Hepatocyte (in vitro differentiated cells): ENCODE data around the gene POU3F1. TPM values are rescaled to one million over a fixed set of nuclear protein-coding genes. Genes with fewer than 3 reads are reported as not detected.

Experiments used
- DNase-seq: peaks from one replicate; pipeline ENCODE4 v3.0.0-alpha.2; 2016; ENCODE audit warnings: low spot score
- H2AFZ ChIP-seq: fragments of 200-600 bp; sonication (generic); 2 replicates; pipeline ENCODE4 v1.6.0; 2016; ENCODE audit warnings: antibody characterized with exemption, mild to moderate bottlenecking
- H3K27ac ChIP-seq: fragments of 200-600 bp; sonication (generic); 2 replicates; pipeline ENCODE4 v1.5.1; 2016; ENCODE audit warnings: mild to moderate bottlenecking
- H3K27me3 ChIP-seq: fragments of 200-600 bp; sonication (generic); 2 replicates; pipeline ENCODE4 v1.6.1; 2016
- H3K36me3 ChIP-seq: fragments of 200-600 bp; sonication (generic); replicated peaks from 2 replicates; pipeline ENCODE4 v1.5.1; 2016; ENCODE audit warnings: low read depth; ENCODE audit not compliant: insufficient read depth
- H3K4me1 ChIP-seq: fragments of 200-600 bp; sonication (generic); 2 replicates; pipeline ENCODE4 v1.5.1; 2016; ENCODE audit warnings: mild to moderate bottlenecking, moderate library complexity; ENCODE audit not compliant: insufficient read depth
- H3K4me2 ChIP-seq: fragments of 200-600 bp; sonication (generic); 2 replicates; pipeline ENCODE4 v1.6.0; 2016
- H3K4me3 ChIP-seq: fragments of 200-600 bp; sonication (generic); 2 replicates; pipeline ENCODE4 v1.5.1; 2016; ENCODE audit warnings: mild to moderate bottlenecking
- H3K79me2 ChIP-seq: fragments of 200-600 bp; sonication (generic); 2 replicates; pipeline ENCODE4 v1.6.0; 2017; ENCODE audit warnings: mild to moderate bottlenecking
- H3K9me2 ChIP-seq: fragments of 200-600 bp; sonication (generic); replicated peaks from 2 replicates; pipeline ENCODE4 v1.6.0; 2017; ENCODE audit warnings: mild to moderate bottlenecking; ENCODE audit not compliant: insufficient read depth
- H3K9me3 ChIP-seq: fragments of 200-600 bp; sonication (generic); 2 replicates; pipeline ENCODE4 v1.5.1; 2016; ENCODE audit warnings: low read depth, mild to moderate bottlenecking
- H4K20me1 ChIP-seq: fragments of 200-600 bp; sonication (generic); 2 replicates; pipeline ENCODE4 v1.6.0; 2016; ENCODE audit warnings: mild to moderate bottlenecking; ENCODE audit not compliant: insufficient read depth, poor library complexity, severe bottlenecking
- EZH2 ChIP-seq: fragments of 200-600 bp; sonication (generic); IDR thresholded peaks from 2 replicates; pipeline ENCODE4 v1.6.1; 2016; ENCODE audit warnings: antibody characterized with exemption, mild to moderate bottlenecking, borderline replicate concordance
- EZH2phosphoT487 ChIP-seq: fragments of 200-600 bp; sonication (generic); IDR thresholded peaks from one replicate; pipeline ENCODE4 v1.6.1; 2018; ENCODE audit warnings: antibody characterized with exemption, mild to moderate bottlenecking, low read depth, moderate library complexity; ENCODE audit not compliant: unreplicated experiment, severe bottlenecking
- WGBS: methylation state at CpG from one replicate; pipeline ENCODE4 v1.1.6; 2016; ENCODE audit warnings: low lambda C conversion rate; ENCODE audit errors: missing lambda C conversion rate; 5-methylcytosine and 5-hydroxymethylcytosine counted together
- polyA plus RNA-seq: library from polyadenylated mRNA; unstranded; fragments of >200 nt; fragmentation: Nextera tagmentation; extraction: Ambion mirVana; gene quantifications from 2 replicates; pipeline ENCODE4 v1.2.1, GENCODE V29; 2016
- total RNA-seq: library from RNA; depleted of rRNA; stranded (reverse); fragments of >200 nt; gene quantifications from 2 replicates; pipeline ENCODE4 v1.2.3, GENCODE V29; 2014
- TF ChIP-seq, protein P1 (sequence below): fragments of 200-600 bp; sonication (generic); IDR thresholded peaks from 2 replicates; pipeline ENCODE4 v1.5.1; 2016; ENCODE audit warnings: antibody characterized with exemption, mild to moderate bottlenecking; ENCODE audit not compliant: poor library complexity

Gene POU3F1
- total and polyA plus RNA-seq, 2 experiments from 2014 or later, result 0.73 TPM; not detected in 1

DNA sequence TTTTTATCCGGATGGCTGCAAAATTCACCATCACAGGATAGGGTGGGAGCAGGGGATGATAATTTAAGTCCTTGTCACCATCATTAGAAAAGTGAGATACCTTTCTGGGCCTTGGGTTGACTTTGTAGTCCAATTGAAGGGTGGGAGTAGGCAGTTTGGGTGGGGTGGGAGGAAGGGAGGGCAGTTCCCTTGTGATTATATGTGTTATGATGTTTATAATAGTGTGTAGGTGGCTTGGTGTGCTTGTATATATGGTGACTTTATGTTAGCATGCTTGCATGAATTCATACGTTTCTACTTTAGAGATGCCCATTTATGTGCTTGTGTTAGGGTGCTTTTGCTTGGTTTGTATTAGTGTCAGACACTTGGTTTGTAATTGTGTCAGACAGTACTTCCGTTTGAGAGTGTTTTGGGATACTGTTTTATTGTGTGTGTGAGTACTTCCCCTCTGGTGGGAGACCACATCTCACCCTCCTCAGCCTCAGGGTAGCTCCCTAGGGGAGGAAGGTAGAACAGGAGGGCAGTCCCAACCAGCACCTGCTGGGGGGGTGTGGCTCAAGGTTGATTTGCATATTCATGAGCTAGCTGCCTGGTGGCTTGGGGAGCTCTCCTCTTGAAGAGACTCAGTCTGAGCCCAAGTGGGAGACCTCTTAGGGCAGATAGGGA is 6.3 kb upstream of the POU3F1 start:
- Histone ChIP-seq H4K20me1 (no peaks in the 10 kb centered on the region), H3K9me3 (no peaks in the 10 kb centered on the region), H3K9me2 (no peaks in the 10 kb centered on the region), H3K36me3 (no peaks in the 10 kb centered on the region), H3K27ac (no peak overlapping the region), H3K27me3 (peaks cover 56% of the 10 kb centered on the region), H3K4me3 (no peak overlapping the region), H2AFZ (no peak overlapping the region), H3K79me2 (no peaks in the 10 kb centered on the region), H3K4me1 (no peaks in the 10 kb centered on the region), H3K4me2 (no peak overlapping the region)
- WGBS, result 62% methylated on average over 3 of the region's 3 CpGs
- no peak for TF ChIP-seq EZH2phosphoT487
- no peak for TF ChIP-seq EZH2
- DNase-seq, result no peak

DNA sequence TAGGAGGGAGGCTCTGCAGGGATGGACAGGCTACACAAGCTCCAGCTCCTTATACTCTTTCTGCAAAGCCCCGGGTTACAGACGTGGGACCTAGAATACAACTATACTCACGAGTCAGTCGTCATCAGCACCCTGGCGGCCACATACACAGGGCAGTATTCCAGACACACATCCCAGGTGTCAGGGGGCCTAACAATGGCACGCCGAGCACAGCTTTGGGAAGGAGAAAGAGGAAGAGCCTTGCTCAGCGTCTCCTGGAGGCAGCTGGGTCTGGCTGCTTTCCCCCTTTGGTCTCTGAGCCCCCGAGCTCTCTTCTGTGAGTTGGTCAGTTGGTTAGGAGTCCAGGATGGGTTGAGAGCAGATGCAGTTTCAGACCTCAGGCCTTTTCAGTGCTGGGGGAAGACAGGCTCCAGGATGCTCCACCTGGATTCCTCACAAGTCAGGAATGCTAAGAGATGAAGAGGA is 4.5 kb upstream of the POU3F1 start:
- 71% methylated on average over 9 of the region's 9 CpGs for WGBS
- H3K79me2 ChIP-seq, result no peaks in the 10 kb centered on the region
- H4K20me1 ChIP-seq, result no peaks in the 10 kb centered on the region
- H3K36me3 ChIP-seq, result no peaks in the 10 kb centered on the region
- H3K4me3 ChIP-seq, result no peak overlapping the region
- H3K4me1 ChIP-seq, result no peaks in the 10 kb centered on the region
- no peak overlapping the region for H3K27ac ChIP-seq
- no peaks in the 10 kb centered on the region for H3K9me3 ChIP-seq
- no peaks in the 10 kb centered on the region for H3K9me2 ChIP-seq
- H3K27me3 ChIP-seq, result peaks cover 62% of the 10 kb centered on the region
- no peak for DNase-seq
- H2AFZ ChIP-seq, result no peak overlapping the region
- H3K4me2 ChIP-seq, result no peak overlapping the region
- TF ChIP-seq EZH2phosphoT487, result no peak
- TF ChIP-seq, protein P1, sequence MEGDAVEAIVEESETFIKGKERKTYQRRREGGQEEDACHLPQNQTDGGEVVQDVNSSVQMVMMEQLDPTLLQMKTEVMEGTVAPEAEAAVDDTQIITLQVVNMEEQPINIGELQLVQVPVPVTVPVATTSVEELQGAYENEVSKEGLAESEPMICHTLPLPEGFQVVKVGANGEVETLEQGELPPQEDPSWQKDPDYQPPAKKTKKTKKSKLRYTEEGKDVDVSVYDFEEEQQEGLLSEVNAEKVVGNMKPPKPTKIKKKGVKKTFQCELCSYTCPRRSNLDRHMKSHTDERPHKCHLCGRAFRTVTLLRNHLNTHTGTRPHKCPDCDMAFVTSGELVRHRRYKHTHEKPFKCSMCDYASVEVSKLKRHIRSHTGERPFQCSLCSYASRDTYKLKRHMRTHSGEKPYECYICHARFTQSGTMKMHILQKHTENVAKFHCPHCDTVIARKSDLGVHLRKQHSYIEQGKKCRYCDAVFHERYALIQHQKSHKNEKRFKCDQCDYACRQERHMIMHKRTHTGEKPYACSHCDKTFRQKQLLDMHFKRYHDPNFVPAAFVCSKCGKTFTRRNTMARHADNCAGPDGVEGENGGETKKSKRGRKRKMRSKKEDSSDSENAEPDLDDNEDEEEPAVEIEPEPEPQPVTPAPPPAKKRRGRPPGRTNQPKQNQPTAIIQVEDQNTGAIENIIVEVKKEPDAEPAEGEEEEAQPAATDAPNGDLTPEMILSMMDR, result no peak
- TF ChIP-seq EZH2, result no peak

DNA sequence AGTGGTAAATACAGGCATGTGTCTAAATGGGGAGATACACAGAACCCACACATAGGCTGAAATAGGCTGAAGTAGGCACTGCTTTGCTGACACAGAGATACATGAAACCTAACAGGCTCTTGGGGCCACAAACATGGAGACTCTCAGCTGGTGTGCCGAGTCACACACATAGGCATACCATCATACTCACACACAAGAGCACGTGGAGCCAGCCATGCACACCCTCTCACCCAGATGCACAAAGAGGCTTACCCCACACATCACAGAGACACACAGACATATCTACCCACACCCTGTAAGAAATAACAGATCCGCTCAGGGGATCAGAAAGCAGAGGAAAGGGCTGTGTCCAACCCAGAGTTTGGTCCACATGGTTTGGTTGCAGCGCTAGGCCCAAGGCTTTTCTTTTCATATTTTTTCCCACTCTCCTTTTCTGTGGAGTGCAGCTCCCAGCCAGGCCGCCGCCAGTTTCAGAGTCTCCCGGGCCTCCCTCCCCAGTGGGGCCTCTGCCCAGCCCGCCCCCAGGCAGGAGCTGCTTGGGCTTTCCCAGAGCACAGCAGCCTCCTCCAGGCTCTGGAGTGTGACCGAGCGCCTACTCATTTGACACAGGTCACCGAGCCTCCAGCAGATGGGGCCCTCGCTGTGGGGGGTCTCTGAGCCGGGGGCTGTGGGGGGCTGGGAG is 3.9 kb upstream of the POU3F1 start:
- Histone ChIP-seq H3K4me1 (peaks cover 3% of the 10 kb centered on the region), H3K36me3 (no peaks in the 10 kb centered on the region), H3K79me2 (no peaks in the 10 kb centered on the region), H4K20me1 (no peaks in the 10 kb centered on the region), H3K4me3 (no peak overlapping the region), H3K4me2 (no peak overlapping the region), H3K27ac (no peak overlapping the region), H3K9me2 (no peaks in the 10 kb centered on the region), H3K9me3 (no peaks in the 10 kb centered on the region), H2AFZ (no peak overlapping the region), H3K27me3 (peaks cover 65% of the 10 kb centered on the region)
- TF ChIP-seq EZH2, result no peak
- TF ChIP-seq, protein P1, result no peak
- TF ChIP-seq EZH2phosphoT487, result no peak
- DNase-seq, result no peak
- 68% methylated on average over 10 of the region's 13 CpGs for WGBS

DNA sequence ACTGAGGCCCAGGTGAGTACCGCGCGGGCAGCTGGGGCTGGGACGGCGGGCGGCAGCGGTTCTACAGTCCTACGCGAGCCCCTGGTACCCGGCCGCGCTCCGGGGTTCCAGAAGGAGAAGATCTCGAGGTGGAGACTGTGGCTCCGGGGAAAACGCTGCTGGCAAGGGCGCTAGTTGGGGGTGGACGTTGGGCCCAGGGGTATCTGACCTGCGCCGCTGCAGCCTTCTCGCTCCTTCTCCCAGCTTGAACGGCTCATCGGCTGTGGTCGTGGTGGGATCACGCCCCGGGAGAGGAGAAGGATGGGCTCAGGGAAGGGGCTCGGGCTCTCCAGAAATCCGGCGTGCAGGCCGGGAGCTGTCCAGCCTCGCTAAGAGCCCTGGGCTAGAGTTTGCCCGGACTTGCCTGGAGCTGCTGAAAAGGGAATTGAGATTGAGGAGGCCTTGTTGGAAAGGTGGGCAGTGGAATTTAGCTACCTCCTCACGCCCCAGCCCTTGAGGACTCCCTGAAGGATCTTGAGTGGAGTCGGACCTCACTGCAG is 1.1 kb upstream of the POU3F1 start:
- Histone ChIP-seq H3K36me3 (no peaks in the 10 kb centered on the region), H3K4me2 (peak overlapping the region; percentile 99), H3K4me3 (no peak overlapping the region), H2AFZ (peak overlapping the region; percentile 86), H3K79me2 (no peaks in the 10 kb centered on the region), H3K27ac (no peak overlapping the region), H3K9me3 (no peaks in the 10 kb centered on the region), H3K9me2 (no peaks in the 10 kb centered on the region), H3K27me3 (peaks cover 72% of the 10 kb centered on the region), H4K20me1 (no peaks in the 10 kb centered on the region), H3K4me1 (peaks cover 14% of the 10 kb centered on the region)
- 10% methylated on average over 24 of the region's 34 CpGs for WGBS
- DNase-seq, result no peak
- TF ChIP-seq, protein P1, result no peak
- peak; percentile 57 for TF ChIP-seq EZH2
